Esophagus squamous epithelium (tissue), 4 donors: ENCODE measurements around the gene PKP3.

Experiments used
- POLR2A ChIP-seq, 4 donors: fragments of 450-650 bp; IDR thresholded peaks; one replicate each; pipeline ENCODE4 v1.6.1; 2017; ENCODE audit warnings: antibody characterized with exemption in 4 of 4, mild to moderate bottlenecking in 4 of 4, moderate library complexity in 3 of 4
- TF ChIP-seq, protein P1 (sequence below), 6 experiments: fragments of 450-650 bp in 4 of 6; fragments of 200-600 bp in 2 of 6; sonication (generic) in 2 of 6; IDR thresholded peaks; one replicate each; pipeline ENCODE4 v1.5.1; 2016 to 2019; ENCODE audit warnings: antibody characterized with exemption in 6 of 6, mild to moderate bottlenecking in 4 of 6, moderate library complexity in 4 of 6

- TF ChIP-seq, protein P1, sequence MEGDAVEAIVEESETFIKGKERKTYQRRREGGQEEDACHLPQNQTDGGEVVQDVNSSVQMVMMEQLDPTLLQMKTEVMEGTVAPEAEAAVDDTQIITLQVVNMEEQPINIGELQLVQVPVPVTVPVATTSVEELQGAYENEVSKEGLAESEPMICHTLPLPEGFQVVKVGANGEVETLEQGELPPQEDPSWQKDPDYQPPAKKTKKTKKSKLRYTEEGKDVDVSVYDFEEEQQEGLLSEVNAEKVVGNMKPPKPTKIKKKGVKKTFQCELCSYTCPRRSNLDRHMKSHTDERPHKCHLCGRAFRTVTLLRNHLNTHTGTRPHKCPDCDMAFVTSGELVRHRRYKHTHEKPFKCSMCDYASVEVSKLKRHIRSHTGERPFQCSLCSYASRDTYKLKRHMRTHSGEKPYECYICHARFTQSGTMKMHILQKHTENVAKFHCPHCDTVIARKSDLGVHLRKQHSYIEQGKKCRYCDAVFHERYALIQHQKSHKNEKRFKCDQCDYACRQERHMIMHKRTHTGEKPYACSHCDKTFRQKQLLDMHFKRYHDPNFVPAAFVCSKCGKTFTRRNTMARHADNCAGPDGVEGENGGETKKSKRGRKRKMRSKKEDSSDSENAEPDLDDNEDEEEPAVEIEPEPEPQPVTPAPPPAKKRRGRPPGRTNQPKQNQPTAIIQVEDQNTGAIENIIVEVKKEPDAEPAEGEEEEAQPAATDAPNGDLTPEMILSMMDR (IDR thresholded peaks at IDR 0.05), result peak in 2 of 6 experiments; percentile 19 to 24
- no peak for TF ChIP-seq POLR2A (IDR thresholded peaks at IDR 0.05)
Measured at GRCh38 chr11:450809-451451, 56.9 kb downstream of the PKP3 start.
